ENCODE data around the gene COX5B.
"Not testable (repeated sequence)": the region's sequence is repeated elsewhere in the genome, so short reads cannot be mapped to it uniquely, and the experiment has no call there.

GRCh38 chr2:97611895-97612294 lies 34.0 kb upstream of the COX5B start:
- not testable (repeated sequence) for TF ChIP-seq CTCF (IDR thresholded peaks at IDR 0.05); REST (IDR thresholded peaks at IDR 0.05; ENCODE audit: insufficient read depth in 1 of 2, low read depth in 2 of 2, low read length in 1 of 2); SIN3A (IDR thresholded peaks at IDR 0.05; ENCODE audit: borderline replicate concordance, insufficient read depth, low read depth, low read length); POLR2AphosphoS5 (IDR thresholded peaks at IDR 0.05; ENCODE audit: low read depth, low read length)

Data from Panc1 (cell line).